ENCODE results near the gene OR51B4.
"Not testable (repeated sequence)": the region's sequence is repeated elsewhere in the genome, so short reads cannot be mapped to it uniquely, and the experiment has no call there.

Gene OR51B4, protein sequence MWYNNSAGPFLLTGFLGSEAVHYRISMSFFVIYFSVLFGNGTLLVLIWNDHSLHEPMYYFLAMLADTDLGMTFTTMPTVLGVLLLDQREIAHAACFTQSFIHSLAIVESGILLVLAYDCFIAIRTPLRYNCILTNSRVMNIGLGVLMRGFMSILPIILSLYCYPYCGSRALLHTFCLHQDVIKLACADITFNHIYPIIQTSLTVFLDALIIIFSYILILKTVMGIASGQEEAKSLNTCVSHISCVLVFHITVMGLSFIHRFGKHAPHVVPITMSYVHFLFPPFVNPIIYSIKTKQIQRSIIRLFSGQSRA

DNA sequence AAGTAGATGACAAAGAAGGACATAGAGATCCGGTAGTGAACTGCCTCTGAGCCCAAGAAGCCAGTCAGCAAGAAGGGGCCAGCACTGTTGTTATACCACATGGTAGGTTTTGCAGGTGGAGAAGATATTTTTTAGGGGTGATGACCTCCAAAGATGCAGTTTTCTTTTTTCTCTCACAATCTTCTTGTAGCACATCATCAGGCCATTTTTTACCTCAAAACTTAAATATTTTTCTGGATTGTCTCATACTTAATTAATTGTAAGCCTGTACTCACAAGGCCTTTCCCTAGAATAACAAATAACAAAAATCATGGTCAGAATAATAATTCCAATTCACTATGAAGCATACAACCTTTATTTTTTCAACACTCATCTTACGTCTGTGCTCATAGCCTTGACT lies at the start of gene OR51B4:
Gene OR51B4 (minus strand): TSS at position 101 of the 400 bp plus-strand sequence. CDS start 0 bp downstream, at position 101.
- no peak for DNase-seq (ENCODE audit: low read depth in 2 of 2, low spot score in 1 of 2)

DNA sequence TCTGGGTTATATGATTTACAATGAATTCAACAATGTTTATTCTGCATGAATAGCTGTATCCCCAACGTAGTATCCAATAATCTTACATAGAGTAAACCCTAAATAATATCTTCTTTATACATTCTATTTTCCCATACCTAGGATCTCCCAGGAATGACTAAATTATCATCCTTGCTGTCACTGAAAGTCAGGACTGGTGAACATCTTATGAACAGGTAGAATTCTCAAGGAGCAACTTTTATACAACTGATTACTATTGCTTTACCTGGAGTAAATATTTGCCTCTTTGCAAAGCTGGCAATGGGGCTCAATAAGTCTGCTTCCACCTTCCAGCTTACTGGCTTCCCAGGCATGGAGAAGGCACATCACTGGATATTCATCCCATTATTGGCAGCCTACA lies 49.5 kb upstream of the OR51B4 start, which contains the start of gene OR51B6:
Gene OR51B6 (plus strand): TSS at position 301 of the 400 bp plus-strand sequence. CDS start 0 bp downstream, at position 301.
- no peak for DNase-seq (ENCODE audit: low read depth in 2 of 2, low spot score in 1 of 2)

DNA sequence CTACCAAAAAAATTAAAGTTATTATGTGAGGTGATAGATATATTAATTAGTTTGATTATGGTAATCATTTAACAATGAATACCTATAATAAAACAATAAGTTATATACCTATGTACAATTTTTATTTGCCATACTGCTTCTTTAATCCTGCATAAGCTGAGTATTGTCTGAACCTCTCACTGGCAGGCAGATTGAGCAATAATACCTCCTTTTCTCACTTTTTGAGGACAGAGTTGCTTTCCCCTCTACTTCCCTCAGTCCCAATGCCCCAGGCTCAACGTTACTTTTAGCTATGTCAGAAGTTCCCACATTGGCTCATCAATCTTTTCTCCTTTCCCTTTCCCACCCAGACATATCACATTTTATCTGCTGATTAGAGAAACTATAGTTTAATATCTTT lies 47.8 kb upstream of the OR51B4 start:
- DNase-seq (ENCODE audit: low read depth in 2 of 2, low spot score in 1 of 2) = no peak

DNA sequence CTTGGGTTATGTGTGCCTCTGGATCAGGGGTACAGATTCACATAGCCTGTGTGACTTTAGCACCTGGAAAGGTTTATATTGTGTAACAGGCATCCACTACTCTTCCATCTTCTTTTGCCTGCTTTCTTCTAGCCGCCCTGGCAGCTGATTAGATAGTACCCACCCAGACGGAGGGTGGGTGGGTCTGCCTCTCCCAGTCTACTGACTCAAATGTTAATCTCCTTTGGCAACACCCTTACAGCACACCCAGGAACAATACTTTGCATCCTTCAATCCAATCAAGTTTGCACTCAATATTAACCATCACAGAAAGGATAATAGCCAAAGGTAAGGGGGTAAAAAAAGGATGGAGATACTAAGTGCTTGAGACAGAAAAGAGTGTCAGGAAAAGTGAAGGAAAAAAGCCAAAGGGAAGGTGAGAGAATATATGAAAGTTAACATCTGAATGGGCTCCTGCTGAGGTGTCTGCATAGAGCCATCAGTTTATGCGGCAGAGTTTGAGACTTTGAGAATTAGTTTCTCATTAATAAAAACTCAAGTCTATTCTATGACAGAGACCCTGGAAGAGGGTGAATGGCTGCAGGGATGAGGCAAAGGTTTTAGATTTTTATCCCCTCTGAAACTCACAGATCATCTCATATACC lies 46.9 kb upstream of the OR51B4 start:
- DNase-seq (ENCODE audit: low read depth in 2 of 2, low spot score in 1 of 2) = no peak

DNA sequence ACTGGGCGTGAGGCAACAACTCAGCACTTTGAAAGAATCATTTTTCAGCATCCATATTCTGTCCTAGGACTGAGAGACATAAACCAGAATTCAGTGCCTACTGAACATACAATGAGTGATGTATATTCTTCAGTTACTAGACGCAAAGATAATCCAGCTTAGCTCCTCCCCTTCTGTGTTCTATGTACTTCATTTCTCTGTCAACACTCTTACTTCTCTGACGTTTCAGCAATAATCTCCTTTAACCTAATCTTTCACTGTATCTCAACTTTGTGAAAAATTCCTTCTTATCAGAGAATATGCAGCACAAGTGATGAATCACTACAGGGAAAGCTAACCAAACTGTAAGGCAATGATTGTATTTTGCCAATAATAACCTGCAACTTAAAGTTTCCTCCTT lies 44.1 kb upstream of the OR51B4 start:
- no peak for DNase-seq (ENCODE audit: low read depth in 2 of 2, low spot score in 1 of 2)

DNA sequence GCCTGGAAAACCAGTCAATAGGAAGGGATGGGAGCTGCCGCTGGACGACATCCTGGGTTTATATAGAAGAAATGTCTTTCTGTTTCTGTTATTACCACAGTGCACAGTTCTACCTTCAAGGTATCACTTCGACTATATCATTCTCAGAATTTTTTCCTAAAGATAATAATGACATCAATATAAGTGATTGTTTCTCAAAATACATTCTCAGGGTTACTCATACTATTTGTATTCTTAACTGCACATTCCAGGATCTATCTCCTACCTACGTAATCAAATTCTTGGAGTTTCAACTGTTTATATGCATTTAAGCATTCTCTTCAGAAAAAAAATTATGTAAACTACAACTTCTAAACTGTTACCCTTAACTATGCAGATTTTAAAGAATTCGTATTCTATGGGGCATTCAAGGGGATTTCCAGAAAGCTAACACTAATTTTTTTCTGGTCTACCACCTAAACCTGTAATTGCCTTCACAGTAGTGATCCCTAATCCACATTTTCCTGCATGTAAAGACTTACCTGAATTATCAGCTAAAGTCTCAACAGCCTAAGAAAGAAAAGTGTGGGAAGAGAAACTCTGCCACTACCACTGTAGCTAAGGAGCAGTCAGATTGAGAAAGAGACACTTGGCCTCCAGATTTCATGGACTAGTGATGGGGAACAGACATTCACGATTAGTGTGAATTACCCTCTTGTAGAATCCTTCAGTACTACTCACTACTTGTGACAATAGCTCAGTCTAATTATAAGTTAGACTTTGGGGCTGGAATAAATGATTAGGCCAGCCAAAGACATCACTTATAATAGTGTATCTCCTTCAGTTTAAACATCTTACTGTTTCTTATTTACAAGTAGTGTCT lies 42.0 kb upstream of the OR51B4 start, which contains the start of gene OR51B5:
Gene OR51B5 (minus strand): TSS at position 51 of the 862 bp plus-strand sequence. CDS start 0 bp downstream, at position 51.
- DNase-seq (ENCODE audit: low read depth in 2 of 2, low spot score in 1 of 2) = no peak

DNA sequence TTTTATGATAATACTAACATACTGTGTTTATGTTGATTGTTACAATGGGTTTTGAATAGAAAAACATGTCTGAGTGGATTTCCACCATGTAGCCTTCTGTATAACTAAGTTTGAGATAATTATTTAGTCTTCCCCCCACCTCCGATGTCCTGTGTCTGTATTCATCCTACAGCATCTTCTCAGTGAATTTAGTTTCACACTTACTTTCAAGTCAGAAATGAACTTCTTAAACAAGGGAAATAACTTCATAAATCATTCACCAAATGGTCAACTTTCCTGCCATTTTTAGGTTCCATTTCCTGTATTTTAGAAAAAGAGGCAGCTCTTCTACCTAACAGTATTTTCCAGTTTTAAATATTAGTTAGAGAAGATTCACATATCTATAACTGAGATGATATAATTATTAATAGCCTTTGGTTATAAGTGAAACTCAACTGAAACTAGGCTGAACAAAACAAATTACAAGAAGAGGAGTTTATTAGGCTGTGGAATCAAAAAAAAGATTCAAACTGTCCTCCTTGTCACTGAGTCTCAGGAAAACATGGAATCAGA lies 38.1 kb upstream of the OR51B4 start:
- DNase-seq (ENCODE audit: low read depth in 2 of 2, low spot score in 1 of 2) = no peak

DNA sequence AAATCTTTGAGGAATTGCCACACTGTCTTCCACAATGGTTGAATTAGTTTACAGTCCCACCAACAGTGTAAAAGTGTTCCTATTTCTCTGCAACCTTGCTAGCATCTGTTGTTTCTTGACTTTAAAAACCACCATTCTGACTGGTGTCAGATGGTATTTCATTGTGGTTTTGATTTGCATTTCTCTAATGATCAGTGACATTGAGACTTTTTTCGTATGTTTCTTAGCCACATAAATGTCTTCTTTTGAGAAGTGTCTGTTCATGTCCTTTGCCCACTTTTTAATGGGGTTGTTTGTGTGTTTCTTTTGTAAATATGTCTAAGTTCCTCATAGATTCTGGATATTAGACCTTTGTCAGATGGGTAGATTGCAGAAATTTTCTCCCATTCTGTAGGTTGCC lies 35.5 kb upstream of the OR51B4 start:
- not testable (repeated sequence) for DNase-seq (ENCODE audit: low read depth in 2 of 2, low spot score in 1 of 2)

DNA sequence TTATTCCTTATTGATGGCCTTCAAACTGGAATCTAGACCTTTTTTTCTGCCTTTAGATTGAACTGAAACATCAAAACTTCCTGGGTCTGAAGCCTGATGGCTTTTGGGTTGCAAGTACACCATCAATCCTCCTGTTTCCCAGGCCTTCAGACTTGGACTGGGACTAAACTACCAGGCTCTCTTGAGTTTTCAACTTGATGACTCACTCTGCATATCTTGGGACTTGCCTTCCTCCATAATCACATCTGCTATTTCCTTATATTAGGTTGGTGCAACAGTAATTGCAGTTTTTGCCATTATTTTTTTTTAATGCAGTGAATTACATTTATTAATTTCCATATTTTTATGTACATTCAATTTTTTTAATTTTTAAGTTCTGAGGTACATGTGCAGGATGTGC lies 34.6 kb upstream of the OR51B4 start:
- no peak for DNase-seq (ENCODE audit: low read depth in 2 of 2, low spot score in 1 of 2)

DNA sequence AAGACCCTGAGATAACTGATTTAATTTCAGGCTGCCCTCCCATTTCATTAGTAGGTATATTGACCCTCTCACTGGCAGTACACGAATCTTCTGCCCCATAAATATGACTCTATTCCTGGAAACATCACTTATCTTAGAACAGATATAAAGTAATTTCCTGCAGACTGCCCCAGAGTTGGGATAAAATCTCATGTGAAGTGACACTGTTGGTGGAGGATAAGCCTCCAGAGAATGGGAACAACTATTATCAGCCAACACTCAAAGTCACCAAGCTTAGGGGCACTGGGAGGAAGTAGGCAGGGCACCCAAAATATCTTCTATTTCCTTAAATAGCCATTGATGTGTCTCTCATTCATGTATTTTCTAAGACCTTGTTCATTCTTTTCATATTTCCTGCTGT lies 33.4 kb upstream of the OR51B4 start:
- DNase-seq (ENCODE audit: low read depth in 2 of 2, low spot score in 1 of 2) = no peak

DNA sequence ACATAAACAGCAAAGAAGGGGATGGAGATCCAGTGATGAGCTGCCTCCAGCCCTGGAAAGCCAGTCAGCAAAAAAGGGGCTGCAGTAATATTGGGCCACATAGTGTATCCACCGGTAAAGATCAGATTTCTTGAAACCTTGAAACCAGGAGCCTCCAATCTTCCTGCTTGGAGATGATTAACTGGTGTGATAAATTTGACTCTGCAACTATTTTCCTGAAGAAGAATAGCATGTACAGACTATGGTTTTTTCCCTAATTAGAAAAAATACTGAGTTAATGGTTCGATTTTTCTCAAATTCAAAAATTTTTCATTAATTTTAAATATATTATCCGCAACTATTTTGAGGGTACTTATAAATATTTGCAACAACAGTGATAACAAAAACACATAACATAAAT lies 22.5 kb upstream of the OR51B4 start, which contains the start of gene OR51B2:
Gene OR51B2 (minus strand): TSS at position 101 of the 400 bp plus-strand sequence. CDS start 0 bp downstream, at position 101.
- no peak for DNase-seq (ENCODE audit: low read depth in 2 of 2, low spot score in 1 of 2)

DNA sequence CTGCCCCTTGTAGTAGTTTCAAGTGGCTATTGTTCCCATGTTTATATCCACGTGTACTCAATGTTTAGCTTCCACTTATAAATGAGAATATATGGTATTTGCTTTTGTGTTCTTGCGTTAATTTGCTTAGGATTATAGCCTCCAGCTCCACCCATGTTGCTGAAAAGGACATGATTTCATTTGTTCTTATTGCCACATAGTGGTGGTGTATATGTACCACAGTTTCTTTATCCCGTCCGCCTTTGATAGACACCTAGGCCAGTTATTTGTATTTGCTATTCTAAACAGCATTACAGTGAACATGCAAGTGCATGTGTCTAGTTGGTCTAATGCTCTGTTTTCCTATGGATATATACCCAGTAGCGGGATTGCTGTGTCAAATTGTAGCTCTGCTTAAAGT lies 15.5 kb upstream of the OR51B4 start:
- DNase-seq (ENCODE audit: low read depth in 2 of 2, low spot score in 1 of 2) = no peak

DNA sequence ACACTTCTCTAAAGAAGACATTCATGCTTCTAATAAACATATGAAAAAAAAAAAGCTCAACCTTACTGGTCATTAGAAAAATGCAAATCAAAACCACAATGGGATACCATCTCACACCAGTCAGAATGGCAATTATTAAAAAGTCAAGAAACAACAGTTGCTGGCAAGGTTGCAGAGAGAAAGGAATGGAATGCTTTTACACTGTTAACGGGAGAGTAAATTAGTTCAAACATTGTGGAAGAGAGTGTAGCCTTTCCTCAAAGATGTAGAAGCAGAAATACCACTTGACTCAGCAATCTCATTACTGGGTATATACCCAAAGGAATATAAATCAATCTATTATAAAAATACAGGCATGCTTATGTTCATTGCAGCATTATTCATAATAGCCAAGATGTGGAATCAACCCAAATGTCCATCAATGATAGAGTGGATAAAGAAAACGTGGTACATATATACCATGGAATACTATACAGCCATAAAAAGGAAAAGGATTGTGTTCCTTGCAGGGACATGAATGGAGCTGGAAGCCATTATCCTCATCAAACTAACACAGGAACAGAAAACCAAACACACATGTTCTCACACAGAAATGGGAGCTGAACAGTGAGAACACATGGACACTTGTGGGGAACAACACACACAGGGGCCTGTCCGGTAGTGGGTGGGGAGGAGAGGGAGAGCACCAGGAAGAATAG lies 11.7 kb upstream of the OR51B4 start:
- not testable (repeated sequence) for DNase-seq (ENCODE audit: low read depth in 2 of 2, low spot score in 1 of 2)

DNA sequence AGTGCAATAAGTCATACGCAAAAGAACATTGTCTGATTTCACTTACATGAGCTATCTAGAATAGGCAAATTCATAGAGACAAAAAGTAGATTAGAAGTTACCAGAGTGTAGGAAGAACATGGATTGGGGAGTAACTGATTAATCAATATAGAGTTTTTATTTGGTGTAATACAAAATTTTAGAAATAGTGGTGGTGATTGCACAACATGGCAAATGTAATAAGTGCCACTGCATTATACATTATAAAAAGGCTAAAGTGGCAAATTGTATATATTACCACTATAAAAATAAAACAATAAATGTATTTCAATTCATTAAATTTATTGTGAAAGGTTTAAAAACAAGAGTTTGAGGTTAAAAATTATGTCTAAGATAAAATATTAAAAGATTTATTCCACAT lies 8.7 kb upstream of the OR51B4 start:
- no peak for DNase-seq (ENCODE audit: low read depth in 2 of 2, low spot score in 1 of 2)

DNA sequence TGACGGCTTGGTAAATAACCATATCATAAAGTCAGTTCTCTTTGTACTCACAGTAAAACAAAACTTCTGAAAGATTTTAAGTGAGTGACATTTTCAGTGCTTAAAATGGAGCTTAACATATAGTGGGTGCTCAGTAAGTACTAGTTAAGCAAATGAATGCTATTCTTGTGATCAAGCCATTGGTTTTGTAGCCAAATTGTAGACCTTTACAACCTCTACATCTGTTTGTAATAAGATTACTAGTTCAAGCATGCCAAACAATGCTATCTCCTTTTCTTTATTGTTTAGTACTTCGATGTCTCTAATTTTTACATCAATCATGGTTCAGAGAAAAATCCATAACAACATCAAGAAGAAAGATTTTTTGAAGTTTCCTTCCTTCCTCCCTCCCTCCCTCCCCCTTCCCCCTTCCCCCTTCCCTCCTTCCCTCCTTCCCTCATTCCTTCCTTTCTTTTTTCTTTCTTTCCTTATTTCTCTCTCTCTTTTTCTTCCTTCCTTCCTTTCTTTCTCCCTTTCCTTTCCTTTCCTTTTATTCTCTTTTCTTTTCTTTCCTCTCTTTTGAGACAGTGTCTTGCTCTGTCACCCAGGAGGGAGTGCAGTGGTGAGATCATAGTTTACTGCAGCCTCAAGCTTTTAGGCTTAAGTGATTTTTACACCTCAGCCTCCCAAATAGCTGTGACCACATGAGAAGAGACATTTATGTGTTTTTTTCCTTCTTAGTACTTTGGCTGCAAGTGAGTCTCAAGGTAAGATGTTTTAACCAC lies 5.7 kb upstream of the OR51B4 start:
- no peak for DNase-seq (ENCODE audit: low read depth in 2 of 2, low spot score in 1 of 2)

DNA sequence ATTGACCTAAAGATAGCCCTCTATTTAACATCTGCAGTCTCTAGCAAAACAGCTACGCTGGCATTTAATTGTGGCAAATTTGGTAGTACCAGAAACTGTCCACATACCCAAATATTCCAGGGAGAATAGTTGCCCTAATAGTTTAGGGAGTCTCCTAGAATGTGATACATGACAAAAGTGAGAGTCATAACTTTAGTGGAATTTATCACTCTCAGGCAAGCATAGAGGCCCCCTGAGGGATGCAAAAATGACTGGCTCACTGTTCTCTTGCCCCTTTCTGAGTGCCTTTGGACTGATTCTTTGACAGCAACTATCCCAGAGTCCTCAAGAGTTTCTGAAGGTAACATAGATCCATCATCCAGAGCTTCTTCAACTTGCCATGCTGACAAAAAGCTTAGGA lies 2.3 kb upstream of the OR51B4 start:
- DNase-seq (ENCODE audit: low read depth in 2 of 2, low spot score in 1 of 2) = no peak

DNA sequence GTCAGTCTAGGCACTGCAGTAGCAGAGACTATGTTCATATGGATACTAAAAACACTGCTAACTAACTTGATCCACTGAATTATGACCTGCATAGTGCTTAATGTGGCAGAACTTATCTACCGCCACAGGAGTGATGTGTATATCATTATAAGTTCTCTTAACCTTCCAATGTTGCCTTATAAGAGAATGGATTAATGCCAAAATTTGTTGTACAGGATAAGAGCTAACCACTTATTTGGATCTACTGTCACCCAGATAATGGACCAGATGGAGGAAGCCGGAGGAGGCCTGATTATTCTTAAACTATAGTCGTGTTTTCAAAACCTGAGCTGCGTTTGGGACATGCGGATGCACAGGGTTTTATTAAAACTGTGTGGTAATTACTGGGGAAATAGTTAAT lies 1.9 kb upstream of the OR51B4 start:
- DNase-seq (ENCODE audit: low read depth in 2 of 2, low spot score in 1 of 2) = no peak

DNA sequence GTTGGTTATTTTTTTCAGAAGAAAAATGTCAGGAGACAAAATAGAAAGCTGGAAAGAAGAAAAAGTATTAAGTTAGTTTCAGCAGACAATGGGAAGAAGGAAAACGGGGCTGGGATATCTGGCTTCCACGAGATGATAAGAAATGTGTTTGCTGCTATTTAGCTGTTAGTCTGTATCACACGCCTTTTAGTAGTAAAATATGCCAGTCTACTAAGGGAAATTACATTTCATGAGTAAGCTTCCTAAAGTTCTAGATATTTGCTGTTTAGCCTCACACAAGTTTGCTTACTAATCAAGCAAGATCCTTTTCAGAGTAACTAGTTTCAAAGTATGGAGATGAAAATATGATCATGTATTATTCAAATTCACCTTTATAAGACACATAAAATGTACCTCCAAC lies 1.5 kb downstream of the OR51B4 start:
- DNase-seq (ENCODE audit: low read depth in 2 of 2, low spot score in 1 of 2) = no peak

DNA sequence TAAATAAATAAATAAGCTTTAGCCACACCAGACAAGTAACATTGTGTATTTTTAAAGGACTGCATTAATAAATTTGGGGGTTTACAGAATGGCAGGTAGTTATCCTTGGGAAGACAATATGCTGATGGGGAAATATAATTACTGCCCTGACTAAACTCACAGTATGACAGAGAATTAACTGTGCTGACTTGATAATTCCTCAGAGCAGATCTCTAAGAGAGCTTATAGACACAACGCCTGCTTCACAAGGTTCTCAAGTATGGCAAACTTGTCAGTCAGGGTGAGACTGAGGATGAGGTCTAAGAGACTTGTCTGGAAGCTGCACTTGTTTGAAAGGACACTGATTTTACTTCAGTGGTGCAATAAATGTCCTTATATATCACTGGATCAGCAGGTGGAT lies 3.3 kb downstream of the OR51B4 start:
- DNase-seq (ENCODE audit: low read depth in 2 of 2, low spot score in 1 of 2) = no peak

All from stimulated activated CD8-positive, alpha-beta memory T cell treated with anti-CD3 and anti-CD28 coated beads, Interleukin-4, amount 100 ng/mL, for 1 hour (primary cell).